HG02571 (cell line): ENCODE results near the gene TACC2.
"Not testable (repeated sequence)": the region's sequence is repeated elsewhere in the genome, so short reads cannot be mapped to it uniquely, and the experiment has no call there.

Source experiments
- ATAC-seq: cut with Tn5 transposase; IDR thresholded peaks from one replicate; pipeline ENCODE4 v1.9.1; 2021; ENCODE audit warnings: mild to moderate bottlenecking, moderate library complexity; ENCODE audit not compliant: unreplicated experiment

TACC2 gene

GRCh38 chr10:122023257-122023656 is 34.3 kb downstream of the TACC2 start:
- ATAC-seq = not testable (repeated sequence)

GRCh38 chr10:122029499-122030199 is 40.7 kb downstream of the TACC2 start:
- no peak for ATAC-seq

- no peak for ATAC-seq
Measured at GRCh38 chr10:122030200-122030552, 41.2 kb downstream of the TACC2 start.

- ATAC-seq = no peak
Measured at GRCh38 chr10:122033224-122033926, 44.4 kb downstream of the TACC2 start.

- no peak for ATAC-seq
Measured at GRCh38 chr10:122034149-122034756, 45.3 kb downstream of the TACC2 start.

- no peak for ATAC-seq
Measured at GRCh38 chr10:122040786-122041185, 51.8 kb downstream of the TACC2 start.

- no peak for ATAC-seq
Measured at GRCh38 chr10:122042836-122043235, 53.9 kb downstream of the TACC2 start.

- no peak for ATAC-seq
Measured at GRCh38 chr10:122044045-122044661, 55.2 kb downstream of the TACC2 start.

GRCh38 chr10:122044713-122045112 is 55.8 kb downstream of the TACC2 start:
- ATAC-seq = no peak

GRCh38 chr10:122045212-122045611 is 56.2 kb downstream of the TACC2 start:
- no peak for ATAC-seq

GRCh38 chr10:122047560-122047959 is 58.6 kb downstream of the TACC2 start:
- ATAC-seq = no peak

GRCh38 chr10:122049076-122049475 is 60.1 kb downstream of the TACC2 start:
- ATAC-seq = no peak

- no peak for ATAC-seq
Measured at GRCh38 chr10:122050311-122050710, 61.3 kb downstream of the TACC2 start.

- no peak for ATAC-seq
Measured at GRCh38 chr10:122050811-122051210, 61.8 kb downstream of the TACC2 start.

- ATAC-seq = no peak
Measured at GRCh38 chr10:122051609-122052385, 62.8 kb downstream of the TACC2 start.

GRCh38 chr10:122052701-122053100 is 63.7 kb downstream of the TACC2 start:
- ATAC-seq = no peak

- no peak for ATAC-seq
Measured at GRCh38 chr10:122053314-122053713, 64.4 kb downstream of the TACC2 start.

GRCh38 chr10:122054048-122055025 is 65.4 kb downstream of the TACC2 start:
- no peak for ATAC-seq

GRCh38 chr10:122055252-122055651 is 66.3 kb downstream of the TACC2 start:
- ATAC-seq = no peak
